ENCODE measurements around the gene DGAT2. TPM values are rescaled to one million over a fixed set of nuclear protein-coding genes. Genes with fewer than 3 reads are reported as not detected.

The DGAT2 gene
- total RNA-seq, 1 donor from 2014 or later, result 1.7 TPM

GRCh38 chr11:75780888-75781287 lies 12.3 kb downstream of the DGAT2 start:
- DNase-seq (ENCODE audit: low spot score), result no peak
- Histone ChIP-seq H2AFZ (replicated peaks) (no peak overlapping the region), H3K27me3 (no peaks in the 10 kb centered on the region), H3K79me2 (ENCODE audit: low read depth) (no peaks in the 10 kb centered on the region), H3K36me3 (no peaks in the 10 kb centered on the region), H3K27ac (no peak overlapping the region), H3K4me2 (no peak overlapping the region), H3K4me1 (no peaks in the 10 kb centered on the region), H3K4me3 (no peak overlapping the region), H3F3A (ENCODE audit: low read depth) (no peaks in the 10 kb centered on the region), H3K9ac (no peak overlapping the region), H4K20me1 (ENCODE audit: low read depth) (no peaks in the 10 kb centered on the region), H3K9me3 (ENCODE audit: low read depth) (no peaks in the 10 kb centered on the region)
- Mint-ChIP-seq H3K4me3 (no peak overlapping the region), H3K27ac (no peak overlapping the region), H3K36me3 (no peaks in the 10 kb centered on the region), H3K27me3 (ENCODE audit: insufficient read depth, low read depth) (peaks cover 4% of the 10 kb centered on the region), H3K9me3 (no peaks in the 10 kb centered on the region), H3K4me1 (no peaks in the 10 kb centered on the region)
- no peak for TF ChIP-seq EZH2phosphoT487 (IDR thresholded peaks at IDR 0.05)
- no peak for TF ChIP-seq EZH2 (IDR thresholded peaks at IDR 0.05)
- TF ChIP-seq CTCF (IDR thresholded peaks at IDR 0.05), result no peak

GRCh38 chr11:75781296-75781695 lies 12.7 kb downstream of the DGAT2 start:
- H3K4me3 Mint-ChIP-seq, result no peak overlapping the region
- Histone ChIP-seq H3K4me2 (no peak overlapping the region), H3K27me3 (no peaks in the 10 kb centered on the region), H2AFZ (replicated peaks) (no peak overlapping the region), H3K4me1 (no peaks in the 10 kb centered on the region), H3K9ac (no peak overlapping the region), H3K79me2 (ENCODE audit: low read depth) (no peaks in the 10 kb centered on the region), H3K4me3 (no peak overlapping the region), H3F3A (ENCODE audit: low read depth) (no peaks in the 10 kb centered on the region), H4K20me1 (ENCODE audit: low read depth) (no peaks in the 10 kb centered on the region), H3K27ac (no peak overlapping the region), H3K36me3 (no peaks in the 10 kb centered on the region), H3K9me3 (ENCODE audit: low read depth) (no peaks in the 10 kb centered on the region)
- TF ChIP-seq EZH2 (IDR thresholded peaks at IDR 0.05) (no peak), CTCF (IDR thresholded peaks at IDR 0.05) (no peak), EZH2phosphoT487 (IDR thresholded peaks at IDR 0.05) (no peak)
- H3K4me1 Mint-ChIP-seq, result no peaks in the 10 kb centered on the region
- no peak overlapping the region for H3K27ac Mint-ChIP-seq
- H3K36me3 Mint-ChIP-seq, result no peaks in the 10 kb centered on the region
- H3K9me3 Mint-ChIP-seq, result no peaks in the 10 kb centered on the region
- H3K27me3 Mint-ChIP-seq (ENCODE audit: insufficient read depth, low read depth), result peaks cover 2% of the 10 kb centered on the region
- no peak for DNase-seq (ENCODE audit: low spot score)

GRCh38 chr11:75781831-75782230 lies 13.3 kb downstream of the DGAT2 start:
- no peak overlapping the region for H3K27ac ChIP-seq
- no peak for DNase-seq (ENCODE audit: low spot score)

More at GRCh38 chr11:75781831-75782230, 13.3 kb downstream of the DGAT2 start:
- Histone ChIP-seq H2AFZ (replicated peaks) (no peak overlapping the region), H4K20me1 (ENCODE audit: low read depth) (no peaks in the 10 kb centered on the region), H3K9ac (no peak overlapping the region), H3F3A (ENCODE audit: low read depth) (no peaks in the 10 kb centered on the region), H3K4me3 (no peak overlapping the region), H3K4me1 (no peaks in the 10 kb centered on the region), H3K79me2 (ENCODE audit: low read depth) (no peaks in the 10 kb centered on the region), H3K36me3 (no peaks in the 10 kb centered on the region), H3K4me2 (no peak overlapping the region), H3K27me3 (no peaks in the 10 kb centered on the region), H3K9me3 (ENCODE audit: low read depth) (no peaks in the 10 kb centered on the region)
- no peaks in the 10 kb centered on the region for H3K36me3 Mint-ChIP-seq
- no peak overlapping the region for H3K4me3 Mint-ChIP-seq
- peaks cover 2% of the 10 kb centered on the region for H3K27me3 Mint-ChIP-seq (ENCODE audit: insufficient read depth, low read depth)
- no peak overlapping the region for H3K27ac Mint-ChIP-seq
- TF ChIP-seq EZH2phosphoT487 (IDR thresholded peaks at IDR 0.05), result no peak
- TF ChIP-seq CTCF (IDR thresholded peaks at IDR 0.05), result no peak
- TF ChIP-seq EZH2 (IDR thresholded peaks at IDR 0.05), result no peak
- no peaks in the 10 kb centered on the region for H3K9me3 Mint-ChIP-seq
- H3K4me1 Mint-ChIP-seq, result no peaks in the 10 kb centered on the region

All from neural progenitor cell (in vitro differentiated cells).